Measurements from ENCODE around the gene FBRSL1.

DNA sequence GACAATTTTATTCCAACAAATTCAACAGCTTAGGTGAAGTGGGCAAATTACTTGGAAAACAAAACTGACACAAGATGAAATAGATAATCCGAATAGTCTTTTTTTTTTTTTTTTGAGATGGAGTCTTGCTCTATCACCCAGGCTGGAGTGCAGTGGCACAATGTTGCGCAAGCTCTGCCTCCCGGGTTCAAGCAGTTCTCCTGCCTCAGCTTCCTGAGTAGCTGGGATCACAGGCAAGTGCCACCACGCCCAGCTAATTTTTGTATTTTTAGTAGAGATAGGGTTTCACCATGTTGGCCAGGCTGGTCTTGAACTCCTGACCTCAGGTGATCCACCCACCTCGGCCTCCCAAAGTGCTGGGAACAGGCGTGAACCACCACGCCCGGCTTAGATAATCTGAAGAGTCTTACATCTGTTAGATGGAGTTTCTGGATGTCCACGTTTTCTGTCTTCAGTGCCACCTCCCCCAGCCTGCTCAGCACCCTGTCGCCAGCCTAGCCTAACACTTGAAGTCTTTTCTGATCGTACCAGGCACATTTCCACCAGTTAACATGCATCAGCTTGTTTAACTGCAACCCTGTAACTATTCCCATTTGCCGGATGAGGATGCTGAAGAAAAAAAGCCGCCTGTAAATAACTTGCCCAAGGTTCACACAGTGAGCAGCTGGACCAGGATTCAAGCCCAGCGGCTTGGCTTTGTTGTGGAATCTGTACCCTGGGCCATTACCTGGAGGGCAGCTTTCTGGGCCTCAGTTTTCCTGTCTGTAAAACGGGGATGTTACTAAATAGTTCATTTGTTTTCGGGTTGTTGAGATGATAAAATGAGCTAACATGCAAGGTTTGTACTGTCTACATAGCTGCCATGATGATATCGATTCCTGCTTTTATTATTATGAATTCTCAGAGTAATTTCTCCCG lies 26.4 kb downstream of the FBRSL1 start:
- TF ChIP-seq, protein P1, sequence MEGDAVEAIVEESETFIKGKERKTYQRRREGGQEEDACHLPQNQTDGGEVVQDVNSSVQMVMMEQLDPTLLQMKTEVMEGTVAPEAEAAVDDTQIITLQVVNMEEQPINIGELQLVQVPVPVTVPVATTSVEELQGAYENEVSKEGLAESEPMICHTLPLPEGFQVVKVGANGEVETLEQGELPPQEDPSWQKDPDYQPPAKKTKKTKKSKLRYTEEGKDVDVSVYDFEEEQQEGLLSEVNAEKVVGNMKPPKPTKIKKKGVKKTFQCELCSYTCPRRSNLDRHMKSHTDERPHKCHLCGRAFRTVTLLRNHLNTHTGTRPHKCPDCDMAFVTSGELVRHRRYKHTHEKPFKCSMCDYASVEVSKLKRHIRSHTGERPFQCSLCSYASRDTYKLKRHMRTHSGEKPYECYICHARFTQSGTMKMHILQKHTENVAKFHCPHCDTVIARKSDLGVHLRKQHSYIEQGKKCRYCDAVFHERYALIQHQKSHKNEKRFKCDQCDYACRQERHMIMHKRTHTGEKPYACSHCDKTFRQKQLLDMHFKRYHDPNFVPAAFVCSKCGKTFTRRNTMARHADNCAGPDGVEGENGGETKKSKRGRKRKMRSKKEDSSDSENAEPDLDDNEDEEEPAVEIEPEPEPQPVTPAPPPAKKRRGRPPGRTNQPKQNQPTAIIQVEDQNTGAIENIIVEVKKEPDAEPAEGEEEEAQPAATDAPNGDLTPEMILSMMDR (IDR thresholded peaks at IDR 0.05) = no peak
- TF ChIP-seq POLR2A (IDR thresholded peaks at IDR 0.05) = no peak
